Ovary (tissue), 3 donors: ENCODE data around the gene FGFR3.

Source experiments
- CTCF ChIP-seq, 3 donors: fragments of 450-650 bp in 2 of 3; fragments of 200-600 bp in 1 of 3; IDR thresholded peaks; one replicate each; pipeline versions ENCODE4 v1.5.1 to v1.8.0; 2016 to 2022; ENCODE audit warnings: antibody characterized with exemption in 3 of 3, mild to moderate bottlenecking in 1 of 3
- EP300 ChIP-seq: sonication (generic); formaldehyde crosslinking; IDR thresholded peaks from one replicate; pipeline ENCODE4 v1.6.1; 2017; ENCODE audit warnings: antibody characterized with exemption
- POLR2A ChIP-seq: fragments of 450-650 bp; IDR thresholded peaks from one replicate; pipeline ENCODE4 v1.6.1; 2017; ENCODE audit warnings: antibody characterized with exemption, mild to moderate bottlenecking, moderate library complexity
- donor health status: DM: no; HTN: no; CAD: no.

GRCh38 chr4:1765409-1766072 is 27.6 kb upstream of the FGFR3 start:
- no peak for TF ChIP-seq CTCF (IDR thresholded peaks at IDR 0.05)
- TF ChIP-seq EP300, result no peak
- TF ChIP-seq POLR2A, result no peak
